Transverse colon (tissue), 4 donors: ENCODE results near the gene FBXL5.

Source experiments
- EP300 ChIP-seq: sonication (generic); formaldehyde crosslinking; IDR thresholded peaks from one replicate; pipeline ENCODE4 v1.6.1; 2017; ENCODE audit warnings: antibody characterized with exemption, low read depth
- POLR2A ChIP-seq: fragments of 450-650 bp; IDR thresholded peaks from one replicate; pipeline ENCODE4 v1.6.1; 2016; ENCODE audit warnings: antibody characterized with exemption, mild to moderate bottlenecking, moderate library complexity
- POLR2AphosphoS5 ChIP-seq, 3 donors: sonication (generic); formaldehyde crosslinking; IDR thresholded peaks; one replicate each; pipeline ENCODE4 v1.6.1; 2016; ENCODE audit warnings: antibody characterized with exemption in 3 of 3
- TF ChIP-seq, protein P1 (sequence below), 5 experiments: fragments of 200-600 bp in 3 of 5; fragments of 450-650 bp in 2 of 5; sonication (generic) in 3 of 5; IDR thresholded peaks; 1 replicate in 2 of 5; 2 replicates in 3 of 5; pipeline ENCODE4 v1.5.1; 2016 to 2017; ENCODE audit warnings: antibody characterized with exemption in 5 of 5, inconsistent platforms in 3 of 5, mild to moderate bottlenecking in 2 of 5, moderate library complexity in 1 of 5

DNA sequence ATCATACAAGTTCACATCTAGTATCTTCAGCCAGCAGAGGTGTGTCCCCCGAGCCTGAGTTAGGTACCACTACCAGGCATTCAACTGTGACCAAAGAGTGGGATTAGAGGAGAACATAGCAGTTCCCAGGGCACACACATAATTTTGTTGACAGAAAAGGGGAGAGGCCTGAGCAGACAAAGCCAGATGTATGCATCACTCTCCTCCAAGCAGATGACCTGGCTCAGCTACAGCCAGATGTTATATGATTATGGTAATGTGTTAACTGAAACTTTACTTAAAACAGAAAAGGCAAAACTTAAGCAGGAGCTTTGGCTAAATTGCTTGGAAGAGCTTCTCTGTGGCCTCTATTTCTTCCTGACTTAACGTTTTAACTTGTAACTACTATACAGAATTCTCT is 96.6 kb downstream of the FBXL5 start:
- TF ChIP-seq, protein P1, sequence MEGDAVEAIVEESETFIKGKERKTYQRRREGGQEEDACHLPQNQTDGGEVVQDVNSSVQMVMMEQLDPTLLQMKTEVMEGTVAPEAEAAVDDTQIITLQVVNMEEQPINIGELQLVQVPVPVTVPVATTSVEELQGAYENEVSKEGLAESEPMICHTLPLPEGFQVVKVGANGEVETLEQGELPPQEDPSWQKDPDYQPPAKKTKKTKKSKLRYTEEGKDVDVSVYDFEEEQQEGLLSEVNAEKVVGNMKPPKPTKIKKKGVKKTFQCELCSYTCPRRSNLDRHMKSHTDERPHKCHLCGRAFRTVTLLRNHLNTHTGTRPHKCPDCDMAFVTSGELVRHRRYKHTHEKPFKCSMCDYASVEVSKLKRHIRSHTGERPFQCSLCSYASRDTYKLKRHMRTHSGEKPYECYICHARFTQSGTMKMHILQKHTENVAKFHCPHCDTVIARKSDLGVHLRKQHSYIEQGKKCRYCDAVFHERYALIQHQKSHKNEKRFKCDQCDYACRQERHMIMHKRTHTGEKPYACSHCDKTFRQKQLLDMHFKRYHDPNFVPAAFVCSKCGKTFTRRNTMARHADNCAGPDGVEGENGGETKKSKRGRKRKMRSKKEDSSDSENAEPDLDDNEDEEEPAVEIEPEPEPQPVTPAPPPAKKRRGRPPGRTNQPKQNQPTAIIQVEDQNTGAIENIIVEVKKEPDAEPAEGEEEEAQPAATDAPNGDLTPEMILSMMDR (IDR thresholded peaks at IDR 0.05): no peak
- no peak for TF ChIP-seq POLR2A
- no peak for TF ChIP-seq POLR2AphosphoS5 (IDR thresholded peaks at IDR 0.05)
- TF ChIP-seq EP300: no peak
